ENCODE results near the gene ZNF438. TPM values are rescaled to one million over a fixed set of nuclear protein-coding genes. Genes with fewer than 3 reads are reported as not detected.

Gene ZNF438
- total and polyA plus RNA-seq, 2 of the 8 experiments (the other 6 are each of a cell fraction or from before 2014, with no cell fraction given) = 0.95 to 1.7 TPM

DNA sequence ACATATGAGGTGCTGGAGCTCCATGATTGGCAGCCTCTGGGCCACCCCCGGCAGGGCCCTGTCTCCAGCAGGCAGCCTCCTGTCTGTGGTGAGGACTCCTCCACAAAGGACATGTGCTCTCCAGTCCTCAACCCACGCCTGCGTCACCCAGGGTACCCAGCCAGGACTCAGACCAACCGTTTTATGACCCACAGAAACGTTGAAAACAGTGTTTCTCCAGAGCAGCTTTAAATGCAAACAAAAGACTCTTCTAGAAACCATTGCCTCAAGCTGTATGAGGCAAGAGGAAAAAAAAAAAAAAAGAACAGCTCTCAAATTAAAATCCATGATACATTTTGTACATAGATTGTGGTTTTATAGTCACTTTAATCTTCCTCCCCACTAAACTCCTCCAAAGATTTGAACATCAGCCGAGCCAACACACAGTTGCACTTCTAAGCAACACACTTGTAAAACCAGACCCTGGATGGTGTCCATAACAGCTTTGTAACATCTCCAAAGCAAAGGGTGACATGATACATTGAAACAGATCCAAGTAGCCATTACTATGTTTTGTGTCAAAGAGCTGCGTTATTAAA lies 227.1 kb downstream of the ZNF438 start:
- Histone ChIP-seq H2BK5ac (ENCODE audit: low read depth, low read length) (no peak overlapping the region), H3K79me1 (ENCODE audit: low read depth, low read length) (no peaks in the 10 kb centered on the region), H3K9ac (replicated peaks in 1 of 4; ENCODE audit: extremely low read depth in 1 of 4, low read depth in 3 of 4, low read length in 3 of 4) (no peak overlapping the region), H3K4me1 (replicated peaks in 1 of 4; ENCODE audit: control insufficient read depth in 3 of 4, insufficient read depth in 4 of 4, low read length in 3 of 4) (no peaks in the 10 kb centered on the region), H3K56ac (replicated peaks; ENCODE audit: insufficient read length, low read depth, low read length) (no peak overlapping the region), H3K18ac (ENCODE audit: extremely low read depth, low read length) (no peak overlapping the region), H3K4me3 (ENCODE audit: extremely low read depth in 1 of 4, insufficient read depth in 2 of 4, low read depth in 3 of 4, low read length in 4 of 4) (no peak overlapping the region), H3K27ac (ENCODE audit: low read depth, low read length) (no peak overlapping the region), H4K8ac (ENCODE audit: extremely low read depth, insufficient read depth, low read length) (no peak overlapping the region), H2AK5ac (ENCODE audit: low read depth, low read length) (no peak overlapping the region), H3K36me3 (ENCODE audit: control insufficient read depth in 2 of 4, insufficient read depth in 4 of 4, low read length in 3 of 4) (no peaks in the 10 kb centered on the region), H2BK120ac (replicated peaks; ENCODE audit: low read depth, low read length) (no peak overlapping the region), H4K20me1 (replicated peaks in 1 of 2; ENCODE audit: control insufficient read depth in 1 of 2, insufficient read depth in 2 of 2, low read length in 2 of 2) (no peaks in the 10 kb centered on the region), H4K91ac (replicated peaks; ENCODE audit: insufficient read length, low read length) (no peak overlapping the region), H3K4me2 (ENCODE audit: insufficient read depth in 1 of 2, low read depth in 2 of 2, low read length in 2 of 2) (no peak overlapping the region), H2BK20ac (ENCODE audit: low read length) (no peak overlapping the region), H4K5ac (ENCODE audit: insufficient read length, low read depth, low read length) (no peak overlapping the region), H3K27me3 (replicated peaks in 1 of 4; ENCODE audit: control insufficient read depth in 3 of 4, extremely low read depth in 1 of 4, insufficient read depth in 3 of 4, low read length in 3 of 4) (no peaks in the 10 kb centered on the region), H3K23ac (ENCODE audit: insufficient read length) (no peak overlapping the region), H3K14ac (ENCODE audit: insufficient read length) (no peak overlapping the region), H2BK15ac (ENCODE audit: low read length) (no peak overlapping the region), H3K79me2 (ENCODE audit: control insufficient read depth in 1 of 2, insufficient read depth in 2 of 2, low read length in 2 of 2) (no peaks in the 10 kb centered on the region), H3K9me3 (ENCODE audit: insufficient read depth in 2 of 2, low read depth in 1 of 2, low read length in 1 of 2) (peaks cover 0 to 4% of the 10 kb centered on the region in 2 experiments; a peak in 1 of 4 replicates), H3K4ac (replicated peaks; ENCODE audit: insufficient read length, low read depth, low read length) (no peak overlapping the region), H2BK12ac (ENCODE audit: low read depth, low read length) (no peak overlapping the region), H2AFZ (ENCODE audit: low read length) (no peak overlapping the region), H3K23me2 (ENCODE audit: low read depth, low read length) (no peaks in the 10 kb centered on the region)
- DNase-seq (ENCODE audit: low read depth in 1 of 2, low spot score in 2 of 2) (no peak), FAIRE-seq (no peak)
- ChIA-PET POLR2A (ENCODE audit: partially characterized antibody) (no interaction called here), CTCF (ENCODE audit: partially characterized antibody) (no interaction called here)
- TF ChIP-seq CEBPB (IDR thresholded peaks at IDR 0.05; ENCODE audit: low read depth, low read length) = no peak
- 86% methylated on average over 7 of the region's 7 CpGs; no CpG with 5 or more reads in 1 of the 2 experiments for WGBS, 2 experiments (ENCODE audit: extremely low coverage in 1 of 2, insufficient coverage in 1 of 2, insufficient read length in 1 of 2, insufficient replicate concordance in 2 of 2, low coverage in 1 of 2, low lambda C conversion rate in 2 of 2, missing lambda C conversion rate in 1 of 2)
